Activated CD4-positive, alpha-beta T cell treated with anti-CD3 and anti-CD28 coated beads, Interleukin-2, Interleukin-4, amounts not matched to agents 100 ng/mL and 50 ng/mL, durations not matched to agents 16 hours and 8 hours (primary cell): ENCODE measurements around the gene RUBCN.
"Not testable (repeated sequence)": the region's sequence is repeated elsewhere in the genome, so short reads cannot be mapped to it uniquely, and the experiment has no call there.

ENCODE experiments used
- DNase-seq: peaks from one replicate; pipeline ENCODE4 v3.0.0-alpha.2; 2020; ENCODE audit warnings: low spot score

The RUBCN gene

DNA sequence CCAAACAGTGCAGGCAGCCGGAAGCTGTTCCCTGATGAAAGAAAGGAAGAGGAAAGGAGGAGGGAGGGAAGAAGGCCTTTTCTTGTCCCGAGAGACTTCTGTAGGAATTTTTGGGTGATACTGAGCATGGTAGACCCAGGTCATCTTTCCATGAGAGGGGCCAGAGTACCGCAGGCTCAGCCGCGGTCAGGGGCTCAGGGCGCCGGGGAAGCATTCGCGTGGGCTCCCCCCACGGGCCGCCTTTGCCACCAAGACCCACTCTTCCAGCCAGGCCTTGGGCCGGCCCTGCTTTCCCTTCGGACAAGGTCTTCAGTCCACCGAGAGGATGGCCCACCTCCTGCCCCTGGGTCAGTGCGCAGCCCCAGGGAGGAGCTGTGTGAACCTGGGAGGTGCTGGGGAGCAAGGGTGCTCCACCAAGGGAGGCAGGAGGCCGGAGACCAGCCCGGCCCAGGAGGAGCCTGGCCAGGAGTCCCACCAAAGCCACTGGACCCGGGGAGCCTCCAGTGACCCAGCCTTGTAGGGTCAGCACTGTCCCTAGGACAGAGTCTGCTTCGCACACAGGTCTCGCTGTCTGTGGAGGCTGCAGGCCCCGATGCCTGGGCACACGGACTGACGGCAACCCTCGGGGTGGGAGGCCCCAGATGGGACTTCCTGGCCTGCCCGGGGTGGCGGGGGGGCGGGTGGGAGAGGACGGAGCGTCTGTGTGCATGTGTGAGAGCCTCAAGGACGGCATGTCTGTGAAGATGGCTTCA, 79.0 kb downstream of the RUBCN start:
- not testable (repeated sequence) for DNase-seq

DNA sequence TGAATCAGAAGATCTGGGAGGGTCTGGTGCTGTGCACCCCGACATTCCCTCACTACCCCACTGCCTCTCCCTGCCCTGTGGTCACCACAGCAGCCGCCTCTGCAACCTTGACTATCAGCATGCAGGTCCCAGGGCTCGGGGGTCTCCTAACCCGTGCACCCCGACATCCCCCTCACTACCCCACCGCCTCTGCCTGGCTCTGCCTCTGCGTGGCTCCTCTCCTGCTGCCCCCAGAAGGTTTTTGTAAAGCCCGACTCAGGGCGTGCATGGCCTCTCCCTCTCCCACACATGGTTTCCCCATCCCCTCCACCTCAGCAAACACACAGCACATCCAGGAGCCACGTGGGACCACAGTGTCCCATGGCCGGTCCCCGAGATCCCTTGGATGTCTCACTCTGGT, 79.7 kb downstream of the RUBCN start:
- not testable (repeated sequence) for DNase-seq

- peak; percentile 58 for DNase-seq
Measured at GRCh38 chr3:197656129-197656528, 80.6 kb downstream of the RUBCN start.

GRCh38 chr3:197654998-197655330, 81.7 kb downstream of the RUBCN start:
- not testable (repeated sequence) for DNase-seq

DNA sequence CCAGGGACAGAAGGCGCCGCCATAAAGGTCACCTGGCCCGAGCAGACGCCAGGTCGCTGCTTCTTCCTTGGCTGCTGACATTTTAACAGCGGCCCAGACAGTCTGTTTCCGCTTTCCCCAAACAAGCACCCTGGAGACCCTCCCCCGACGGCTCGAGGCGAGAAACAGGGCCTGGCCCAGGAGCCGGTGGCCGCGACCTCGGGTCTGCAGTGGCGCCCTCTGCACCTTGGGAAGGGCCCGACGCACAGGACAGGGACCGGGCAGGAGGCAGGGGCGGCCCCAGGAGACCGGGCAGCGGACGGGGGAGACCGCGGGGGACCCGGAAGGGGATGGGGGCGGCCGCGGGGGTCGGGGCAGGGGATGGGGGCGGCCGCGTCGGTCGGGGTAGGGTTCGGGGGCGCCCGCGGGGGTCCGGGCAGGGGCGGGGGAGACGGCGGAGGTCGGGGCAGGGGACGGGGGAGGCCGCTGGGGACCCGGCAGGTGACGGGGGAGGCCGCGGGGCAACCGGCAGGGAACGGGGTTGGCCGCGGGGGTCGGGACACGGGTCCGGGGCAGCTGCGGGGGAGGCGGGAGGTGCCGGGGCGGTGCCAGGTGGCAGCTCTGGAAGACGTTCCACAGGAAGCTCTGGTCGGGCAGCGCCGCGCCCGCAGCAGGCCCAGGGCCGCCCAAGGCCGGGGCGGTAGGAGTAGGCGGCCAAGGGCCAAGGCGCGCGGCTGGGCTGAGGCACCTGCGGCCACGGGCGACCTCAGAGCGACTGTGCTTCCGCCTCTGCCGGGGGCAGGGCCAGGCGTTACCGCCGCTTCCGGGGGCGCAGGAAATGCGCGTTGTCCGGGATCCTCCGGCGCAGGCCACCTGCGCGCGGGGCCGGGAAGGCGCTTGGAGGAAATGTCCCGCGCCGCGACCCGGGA, 82.4 kb downstream of the RUBCN start:
- peak; percentile 43 for DNase-seq

GRCh38 chr3:197652860-197653259, 83.8 kb downstream of the RUBCN start:
- not testable (repeated sequence) for DNase-seq

DNA sequence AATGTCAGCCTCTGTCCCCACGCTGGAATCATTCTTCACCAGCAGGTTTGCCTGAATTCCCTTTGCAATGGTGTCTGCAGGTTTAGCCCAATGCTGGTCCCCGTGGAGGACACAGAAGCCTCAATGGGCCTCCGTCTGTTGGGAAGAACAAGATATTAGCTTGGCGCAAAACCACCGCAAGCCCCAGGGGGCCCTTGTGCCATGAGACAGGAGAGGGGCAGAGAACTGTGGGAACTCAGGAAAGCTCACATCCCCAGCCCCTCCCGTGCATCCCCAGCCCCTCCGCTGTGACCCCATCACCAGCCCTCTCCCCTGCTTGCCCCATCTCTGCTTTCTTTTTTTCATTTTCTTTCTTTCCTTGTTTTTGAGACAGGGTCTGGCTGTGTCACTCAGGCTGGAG, 89.1 kb downstream of the RUBCN start:
- DNase-seq: not testable (repeated sequence)

DNA sequence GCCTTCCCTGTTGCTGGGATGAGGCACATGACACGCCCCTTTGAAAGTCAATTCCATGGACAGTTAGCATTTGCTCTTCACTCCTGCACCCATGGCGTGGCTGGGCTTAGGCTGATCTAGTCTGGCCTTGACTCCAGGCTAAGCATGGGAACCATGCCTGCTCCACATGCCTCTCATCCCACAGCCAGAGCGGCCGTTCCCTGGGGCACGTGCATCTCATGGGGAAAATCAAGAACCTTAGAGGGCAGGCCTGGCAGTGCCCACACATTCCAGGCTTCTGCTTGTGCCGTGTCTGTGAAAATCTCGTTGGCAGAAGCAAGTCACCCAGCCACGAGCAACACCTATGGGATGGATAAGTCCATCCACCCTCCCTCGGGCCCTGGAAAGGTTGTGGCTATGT, 89.5 kb downstream of the RUBCN start:
- DNase-seq: not testable (repeated sequence)

DNA sequence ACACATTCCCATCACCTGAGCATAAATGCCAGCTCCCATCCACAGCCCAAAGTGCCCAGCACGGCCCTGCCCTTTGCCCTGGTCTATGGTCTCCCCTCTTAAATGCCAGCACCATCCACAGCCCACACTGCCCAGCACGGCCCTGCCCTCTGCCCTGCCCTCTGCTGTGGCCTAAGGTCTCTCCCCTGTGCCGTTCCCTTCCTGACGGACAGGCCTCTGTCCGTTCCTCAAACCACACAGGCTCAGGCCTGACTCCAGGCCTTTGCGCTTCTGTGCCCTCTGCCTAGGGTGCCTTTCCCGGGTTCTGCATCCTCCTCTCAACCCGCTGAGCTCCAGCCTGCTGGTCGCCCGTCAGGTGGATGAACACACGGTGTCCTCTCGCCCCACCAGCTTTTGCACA, 90.4 kb downstream of the RUBCN start:
- not testable (repeated sequence) for DNase-seq

GRCh38 chr3:197637556-197637955, 99.1 kb downstream of the RUBCN start:
- not testable (repeated sequence) for DNase-seq

- not testable (repeated sequence) for DNase-seq
Measured at GRCh38 chr3:197631989-197632388, 104.7 kb downstream of the RUBCN start.

DNA sequence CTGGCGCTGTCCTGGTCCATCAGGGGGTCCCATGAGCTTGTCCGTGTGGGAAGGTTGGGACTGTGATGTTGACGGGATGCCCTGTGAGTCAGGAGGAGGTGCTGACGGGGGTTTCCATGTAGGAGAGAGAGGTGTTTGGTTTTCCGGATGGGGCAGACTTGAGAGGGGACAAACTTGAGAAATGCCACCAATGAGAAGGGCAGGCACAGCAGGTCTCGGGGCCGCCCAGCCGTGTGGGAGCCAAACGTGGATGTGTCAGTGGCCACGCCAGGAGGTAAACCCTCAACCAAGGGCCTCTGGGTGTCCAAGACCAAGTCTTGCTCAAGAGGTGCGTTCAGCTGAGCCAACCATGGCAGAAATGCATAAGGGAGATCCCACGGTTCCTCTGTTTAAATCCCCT, 105.9 kb downstream of the RUBCN start:
- not testable (repeated sequence) for DNase-seq

DNA sequence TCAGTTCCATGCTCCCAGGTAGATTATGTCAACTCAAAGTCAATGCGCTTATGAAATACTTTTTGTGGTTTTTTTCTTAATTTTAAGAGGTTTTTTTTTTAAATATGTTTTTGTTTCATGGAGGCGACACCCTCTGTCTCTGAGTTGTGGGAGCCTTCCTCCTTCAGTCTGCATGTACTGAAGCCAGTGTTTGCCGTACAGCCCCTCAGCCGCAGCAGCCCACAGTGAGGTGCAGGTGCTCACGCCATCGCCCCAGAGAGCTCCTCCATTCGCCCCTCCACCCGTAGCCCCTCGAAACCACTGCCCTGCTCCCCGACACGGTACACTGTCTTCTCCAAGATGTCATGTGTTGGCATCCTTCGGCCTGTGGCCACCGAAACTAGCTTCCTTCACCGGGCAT, 107.4 kb downstream of the RUBCN start:
- not testable (repeated sequence) for DNase-seq

DNA sequence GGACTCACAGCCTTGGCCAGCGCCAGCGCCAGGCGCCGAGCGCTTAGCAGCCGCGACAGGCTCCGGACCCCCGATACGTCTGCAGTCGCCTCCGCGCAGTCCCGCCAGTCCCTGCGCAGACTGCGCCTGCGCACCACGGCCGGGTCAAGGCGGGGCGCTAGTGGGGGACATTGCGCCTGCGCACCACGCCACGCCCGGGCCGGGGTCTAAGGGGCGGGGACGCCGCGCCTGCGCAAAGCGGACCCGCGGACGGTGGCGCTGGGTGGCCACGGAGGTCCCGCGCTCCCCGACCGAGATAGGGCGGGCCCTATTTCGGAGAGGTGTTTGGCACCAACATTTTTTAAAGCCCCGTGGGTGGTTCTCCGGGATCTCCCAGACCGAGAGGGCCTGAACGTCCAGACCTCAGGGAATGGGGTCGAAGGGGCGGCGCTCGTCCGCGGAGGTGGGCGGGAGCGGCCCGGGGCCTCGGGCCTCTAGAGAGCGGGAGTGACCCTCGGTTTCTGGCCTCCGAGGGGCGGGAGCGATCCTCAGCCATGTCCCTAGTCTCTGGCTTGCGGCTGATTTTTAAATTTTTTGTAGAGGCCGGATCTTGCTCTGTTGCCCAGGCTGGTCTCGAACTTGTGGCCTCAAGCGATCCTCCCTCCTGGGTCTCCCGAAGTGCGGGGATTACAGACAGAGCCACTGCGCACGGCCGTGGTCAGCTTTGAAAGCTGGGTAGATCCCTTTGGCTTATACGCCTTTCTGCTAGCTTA, 108.8 kb downstream of the RUBCN start:
- peak; percentile 85 for DNase-seq

GRCh38 chr3:197627158-197627771, 109.4 kb downstream of the RUBCN start:
- not testable (repeated sequence) for DNase-seq

GRCh38 chr3:197626404-197627157, 110.1 kb downstream of the RUBCN start:
- not testable (repeated sequence) for DNase-seq

- DNase-seq: not testable (repeated sequence)
Measured at GRCh38 chr3:197621478-197621877, 115.2 kb downstream of the RUBCN start.
